ENCODE measurements around the gene TMEM170A.

DNA sequence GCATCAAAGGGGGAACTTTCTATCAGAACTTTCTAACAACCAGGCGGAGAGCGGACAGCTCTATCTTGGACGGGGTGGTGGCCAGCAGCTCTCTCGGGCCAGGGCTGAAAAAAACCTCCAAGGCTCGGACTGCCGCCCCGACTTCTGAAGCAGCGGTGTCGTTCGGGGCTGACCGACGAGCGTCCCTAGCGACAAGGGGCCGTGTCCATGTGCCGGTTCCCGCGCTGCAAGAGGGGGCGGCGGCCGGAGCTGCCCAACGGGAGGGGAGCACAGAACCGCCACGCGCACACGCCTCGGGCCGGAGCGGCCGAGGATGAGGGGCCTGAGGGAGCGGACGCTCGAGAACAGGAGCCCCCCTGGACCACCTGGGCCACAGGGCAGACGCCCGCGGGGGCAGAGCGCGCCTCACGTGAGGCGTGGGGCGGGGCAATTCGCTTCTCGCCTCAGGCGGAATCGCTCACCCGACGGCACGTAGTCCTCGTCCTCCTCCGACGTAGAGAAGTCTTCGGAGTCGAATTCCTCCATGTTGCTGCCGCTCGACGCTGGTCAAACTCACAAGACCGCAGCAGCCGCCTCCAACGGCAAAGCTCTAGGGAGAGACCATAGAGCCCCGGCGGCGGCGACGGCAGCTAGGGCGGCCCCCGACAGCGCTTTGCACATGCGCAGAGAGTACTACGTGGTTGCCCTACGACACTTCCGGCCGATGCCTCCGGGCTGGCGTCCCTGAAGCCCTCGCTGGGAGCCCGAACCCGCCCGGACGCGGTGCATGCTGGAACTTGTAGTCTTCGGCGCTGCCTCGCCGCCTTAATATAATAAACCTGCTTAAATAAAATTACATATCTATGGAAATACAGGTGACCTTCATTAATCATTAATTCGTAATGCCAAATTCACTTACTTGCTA is 31.4 kb downstream of the TMEM170A start, which contains the start of gene CFDP1:
- no peak for TF ChIP-seq POLR2A (IDR thresholded peaks at IDR 0.05)
- TF ChIP-seq, protein P1, sequence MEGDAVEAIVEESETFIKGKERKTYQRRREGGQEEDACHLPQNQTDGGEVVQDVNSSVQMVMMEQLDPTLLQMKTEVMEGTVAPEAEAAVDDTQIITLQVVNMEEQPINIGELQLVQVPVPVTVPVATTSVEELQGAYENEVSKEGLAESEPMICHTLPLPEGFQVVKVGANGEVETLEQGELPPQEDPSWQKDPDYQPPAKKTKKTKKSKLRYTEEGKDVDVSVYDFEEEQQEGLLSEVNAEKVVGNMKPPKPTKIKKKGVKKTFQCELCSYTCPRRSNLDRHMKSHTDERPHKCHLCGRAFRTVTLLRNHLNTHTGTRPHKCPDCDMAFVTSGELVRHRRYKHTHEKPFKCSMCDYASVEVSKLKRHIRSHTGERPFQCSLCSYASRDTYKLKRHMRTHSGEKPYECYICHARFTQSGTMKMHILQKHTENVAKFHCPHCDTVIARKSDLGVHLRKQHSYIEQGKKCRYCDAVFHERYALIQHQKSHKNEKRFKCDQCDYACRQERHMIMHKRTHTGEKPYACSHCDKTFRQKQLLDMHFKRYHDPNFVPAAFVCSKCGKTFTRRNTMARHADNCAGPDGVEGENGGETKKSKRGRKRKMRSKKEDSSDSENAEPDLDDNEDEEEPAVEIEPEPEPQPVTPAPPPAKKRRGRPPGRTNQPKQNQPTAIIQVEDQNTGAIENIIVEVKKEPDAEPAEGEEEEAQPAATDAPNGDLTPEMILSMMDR (IDR thresholded peaks at IDR 0.05): peak in 1 of 3 experiments; percentile 2
